Measurements from ENCODE around the gene GSN. TPM values are rescaled to one million over a fixed set of nuclear protein-coding genes. Genes with fewer than 3 reads are reported as not detected.

GSN gene
- total RNA-seq, 1 experiment from 2014 or later = 100 TPM

GRCh38 chr9:121345070-121345469 lies 77.1 kb downstream of the GSN start:
- Mint-ChIP-seq H3K4me3 (ENCODE audit: unreplicated experiment) (no peak overlapping the region), H3K4me1 (ENCODE audit: low read depth, unreplicated experiment) (no peaks in the 10 kb centered on the region), H3K27ac (ENCODE audit: unreplicated experiment) (no peak overlapping the region), H3K27me3 (ENCODE audit: insufficient read depth, unreplicated experiment) (no peaks in the 10 kb centered on the region), H3K9me3 (ENCODE audit: unreplicated experiment) (no peaks in the 10 kb centered on the region), H3K36me3 (ENCODE audit: insufficient read depth, unreplicated experiment) (no peaks in the 10 kb centered on the region)
- DNase-seq = no peak
- ChIA-PET POLR2A (no interaction called here), CTCF (no interaction called here)
- H3K4me3 ChIP-seq (ENCODE audit: low read depth, low read length) = no peak overlapping the region
- H3K36me3 ChIP-seq (ENCODE audit: control insufficient read depth, insufficient read depth, low read length) = no peaks in the 10 kb centered on the region
- BruUV-seq (replicated peaks) = no TSS peak
- H3K9me3 ChIP-seq = no peaks in the 10 kb centered on the region
- no peaks in the 10 kb centered on the region for H3K27me3 ChIP-seq (replicated peaks; ENCODE audit: control insufficient read depth, insufficient read depth, low read length)
- no peak for TF ChIP-seq CTCF (IDR thresholded peaks at IDR 0.05; ENCODE audit: insufficient read depth in 1 of 2, low read depth in 1 of 2, low read length in 1 of 2, severe bottlenecking in 1 of 2, unreplicated experiment in 1 of 2)
- H3K4me1 ChIP-seq = no peaks in the 10 kb centered on the region
- intact Hi-C loops (cut with micrococcal nuclease; ENCODE audit: unreplicated experiment) = no loop called here

- no peaks in the 10 kb centered on the region for H3K4me1 ChIP-seq
- no peak overlapping the region for H3K4me3 ChIP-seq (ENCODE audit: low read depth, low read length)
- no TSS peak for BruUV-seq (replicated peaks)
- Mint-ChIP-seq H3K4me3 (ENCODE audit: unreplicated experiment) (no peak overlapping the region), H3K4me1 (ENCODE audit: low read depth, unreplicated experiment) (no peaks in the 10 kb centered on the region), H3K36me3 (ENCODE audit: insufficient read depth, unreplicated experiment) (no peaks in the 10 kb centered on the region), H3K27ac (ENCODE audit: unreplicated experiment) (no peak overlapping the region), H3K9me3 (ENCODE audit: unreplicated experiment) (no peaks in the 10 kb centered on the region), H3K27me3 (ENCODE audit: insufficient read depth, unreplicated experiment) (no peaks in the 10 kb centered on the region)
- TF ChIP-seq CTCF (IDR thresholded peaks at IDR 0.05; ENCODE audit: insufficient read depth in 1 of 2, low read depth in 1 of 2, low read length in 1 of 2, severe bottlenecking in 1 of 2, unreplicated experiment in 1 of 2) = no peak
- no peaks in the 10 kb centered on the region for H3K9me3 ChIP-seq
- intact Hi-C loops (cut with micrococcal nuclease; ENCODE audit: unreplicated experiment) = no loop called here
- no peak for DNase-seq
- no peaks in the 10 kb centered on the region for H3K27me3 ChIP-seq (replicated peaks; ENCODE audit: control insufficient read depth, insufficient read depth, low read length)
- CTCF ChIA-PET = no interaction called here
- no peaks in the 10 kb centered on the region for H3K36me3 ChIP-seq (ENCODE audit: control insufficient read depth, insufficient read depth, low read length)
- POLR2A ChIA-PET = no interaction called here
These were observed 80.3 kb downstream of the GSN start for GRCh38 chr9:121348221-121348620.

- H3K4me1 ChIP-seq = no peaks in the 10 kb centered on the region
- TF ChIP-seq CTCF (IDR thresholded peaks at IDR 0.05; ENCODE audit: insufficient read depth in 1 of 2, low read depth in 1 of 2, low read length in 1 of 2, severe bottlenecking in 1 of 2, unreplicated experiment in 1 of 2) = no peak
- no peaks in the 10 kb centered on the region for H3K36me3 ChIP-seq (ENCODE audit: control insufficient read depth, insufficient read depth, low read length)
- Mint-ChIP-seq H3K27me3 (ENCODE audit: insufficient read depth, unreplicated experiment) (no peaks in the 10 kb centered on the region), H3K9me3 (ENCODE audit: unreplicated experiment) (no peaks in the 10 kb centered on the region), H3K4me1 (ENCODE audit: low read depth, unreplicated experiment) (peaks cover 6% of the 10 kb centered on the region), H3K4me3 (ENCODE audit: unreplicated experiment) (no peak overlapping the region), H3K36me3 (ENCODE audit: insufficient read depth, unreplicated experiment) (no peaks in the 10 kb centered on the region), H3K27ac (ENCODE audit: unreplicated experiment) (no peak overlapping the region)
- H3K4me3 ChIP-seq (ENCODE audit: low read depth, low read length) = no peak overlapping the region
- POLR2A ChIA-PET = no interaction called here
- no TSS peak for BruUV-seq (replicated peaks)
- CTCF ChIA-PET = no interaction called here
- intact Hi-C loops (cut with micrococcal nuclease; ENCODE audit: unreplicated experiment) = no loop called here
- no peak for DNase-seq
- H3K9me3 ChIP-seq = no peaks in the 10 kb centered on the region
- no peaks in the 10 kb centered on the region for H3K27me3 ChIP-seq (replicated peaks; ENCODE audit: control insufficient read depth, insufficient read depth, low read length)
These were observed 81.0 kb downstream of the GSN start for GRCh38 chr9:121349009-121349408.
